ENCODE measurements around the gene XAF1.
"Not testable (repeated sequence)": the region's sequence is repeated elsewhere in the genome, so short reads cannot be mapped to it uniquely, and the experiment has no call there.

XAF1 gene

GRCh38 chr17:6772016-6772415, 16.2 kb downstream of the XAF1 start:
- Histone ChIP-seq H3K9me3 (no peaks in the 10 kb centered on the region), H3K4me3 (no peak overlapping the region), H3K4me1 (no peaks in the 10 kb centered on the region)

GRCh38 chr17:6774906-6775305, 19.1 kb downstream of the XAF1 start:
- H3K36me3 ChIP-seq (replicated peaks); H3K27me3 ChIP-seq (ENCODE audit: low read depth); H3K4me1 ChIP-seq; in situ Hi-C loops (cut with MboI; ENCODE audit: low sequenced_read_pairs); H3K9me3 ChIP-seq; DNase-seq (ENCODE audit: low spot score in 2 of 2); H3K4me3 ChIP-seq: not testable (repeated sequence)

More at GRCh38 chr17:6772016-6772415, 16.2 kb downstream of the XAF1 start:
- in situ Hi-C loops (cut with MboI; ENCODE audit: low sequenced_read_pairs): no loop called here
- Histone ChIP-seq H3K36me3 (replicated peaks) (no peaks in the 10 kb centered on the region), H3K27me3 (ENCODE audit: low read depth) (no peaks in the 10 kb centered on the region)
- no peak for DNase-seq (ENCODE audit: low spot score in 2 of 2)

- no peaks in the 10 kb centered on the region for H3K4me1 ChIP-seq
- H3K9me3 ChIP-seq: no peaks in the 10 kb centered on the region
- DNase-seq (ENCODE audit: low spot score in 2 of 2): no peak
- in situ Hi-C loops (cut with MboI; ENCODE audit: low sequenced_read_pairs): no loop called here
- H3K27me3 ChIP-seq (ENCODE audit: low read depth): no peaks in the 10 kb centered on the region
- H3K4me3 ChIP-seq: no peak within 1 kb of the TSS
- no peaks in the 10 kb centered on the region for H3K36me3 ChIP-seq (replicated peaks)
Measured at GRCh38 chr17:6775871-6776405, 20.1 kb downstream of the XAF1 start, which contains the start of gene FBXO39. TSS of gene FBXO39 (plus strand) at chr17:6776215. CDS start at chr17:6779869, 3,654 bp downstream.

DNA sequence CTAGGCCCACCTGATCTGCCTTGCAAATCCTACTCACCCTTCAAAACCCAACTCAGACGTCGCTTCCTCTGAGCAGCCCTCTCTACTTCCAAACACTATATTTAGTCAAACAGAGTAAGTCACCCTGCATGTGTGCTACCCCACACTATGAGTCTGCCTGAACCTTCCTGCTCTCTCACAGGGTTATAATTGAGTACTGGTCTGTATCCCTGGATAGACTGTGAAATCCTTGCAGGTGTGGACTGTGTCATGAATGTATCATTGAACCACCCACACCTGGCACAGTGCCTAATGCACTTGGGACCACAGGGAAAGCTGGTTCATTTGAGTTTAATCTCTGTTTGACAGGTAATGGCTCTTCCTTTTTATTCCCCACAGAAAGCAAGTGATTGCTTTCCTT, 23.6 kb downstream of the XAF1 start:
- H3K27me3 ChIP-seq (ENCODE audit: low read depth): no peaks in the 10 kb centered on the region; the same call in 1 of the 2 replicates
- H3K9me3 ChIP-seq: no peaks in the 10 kb centered on the region
- DNase-seq (ENCODE audit: low spot score in 2 of 2): no peak
- no peaks in the 10 kb centered on the region for H3K4me1 ChIP-seq
- no peak overlapping the region for H3K4me3 ChIP-seq
- in situ Hi-C loops (cut with MboI; ENCODE audit: low sequenced_read_pairs): no loop called here
- H3K36me3 ChIP-seq (replicated peaks): no peaks in the 10 kb centered on the region

- no peak for DNase-seq (ENCODE audit: low spot score in 2 of 2)
- Histone ChIP-seq H3K36me3 (replicated peaks) (no peaks in the 10 kb centered on the region), H3K27me3 (ENCODE audit: low read depth) (no peaks in the 10 kb centered on the region; the same call in 1 of the 2 replicates), H3K9me3 (no peaks in the 10 kb centered on the region), H3K4me3 (no peak overlapping the region), H3K4me1 (no peaks in the 10 kb centered on the region)
- in situ Hi-C loops (cut with MboI; ENCODE audit: low sequenced_read_pairs): no loop called here
Measured at GRCh38 chr17:6780001-6780400, 24.2 kb downstream of the XAF1 start.

- in situ Hi-C loops (cut with MboI; ENCODE audit: low sequenced_read_pairs): no loop called here
Measured at GRCh38 chr17:6780886-6781285, 25.0 kb downstream of the XAF1 start.

DNA sequence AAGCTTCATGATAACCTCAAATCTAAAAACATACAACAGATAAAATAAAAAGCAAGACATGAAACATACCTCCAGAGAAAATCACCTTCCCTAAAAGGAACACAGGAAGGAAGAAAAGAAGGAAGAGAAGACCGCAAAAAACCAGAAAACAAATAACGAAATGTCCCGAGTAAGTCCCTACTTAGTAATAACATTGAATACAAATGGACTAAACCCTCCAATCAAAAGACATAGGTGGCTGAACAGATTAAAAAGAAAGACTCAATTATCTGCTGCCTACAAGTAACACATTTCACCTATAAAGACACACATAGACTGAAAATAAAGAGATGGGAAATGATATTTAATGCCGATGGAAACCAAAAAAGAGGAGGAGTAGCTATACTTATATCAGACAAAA, 26.4 kb downstream of the XAF1 start:
- no peak for DNase-seq (ENCODE audit: low spot score in 2 of 2)
- in situ Hi-C loops (cut with MboI; ENCODE audit: low sequenced_read_pairs): no loop called here
- H3K4me3 ChIP-seq: no peak overlapping the region

More at GRCh38 chr17:6780886-6781285, 25.0 kb downstream of the XAF1 start:
- no peaks in the 10 kb centered on the region for H3K4me1 ChIP-seq
- no peak overlapping the region for H3K4me3 ChIP-seq
- H3K27me3 ChIP-seq (ENCODE audit: low read depth): no peaks in the 10 kb centered on the region; the same call in 1 of the 2 replicates
- no peaks in the 10 kb centered on the region for H3K36me3 ChIP-seq (replicated peaks)
- no peaks in the 10 kb centered on the region for H3K9me3 ChIP-seq
- DNase-seq (ENCODE audit: low spot score in 2 of 2): no peak

GRCh38 chr17:6786618-6787017, 30.8 kb downstream of the XAF1 start:
- Histone ChIP-seq H3K9me3 (no peaks in the 10 kb centered on the region), H3K27me3 (ENCODE audit: low read depth) (peaks cover 4% of the 10 kb centered on the region; the same call in 1 of the 2 replicates), H3K36me3 (replicated peaks) (no peaks in the 10 kb centered on the region), H3K4me3 (no peak overlapping the region), H3K4me1 (no peaks in the 10 kb centered on the region)
- in situ Hi-C loops (cut with MboI; ENCODE audit: low sequenced_read_pairs): no loop called here
- no peak for DNase-seq (ENCODE audit: low spot score in 2 of 2)

More for the DNA sequence above, 26.4 kb downstream of the XAF1 start:
- Histone ChIP-seq H3K4me1 (no peaks in the 10 kb centered on the region), H3K27me3 (ENCODE audit: low read depth) (no peaks in the 10 kb centered on the region; the same call in 1 of the 2 replicates), H3K36me3 (replicated peaks) (no peaks in the 10 kb centered on the region), H3K9me3 (no peaks in the 10 kb centered on the region)

- no peaks in the 10 kb centered on the region for H3K4me1 ChIP-seq
- no peak for DNase-seq (ENCODE audit: low spot score in 2 of 2)
- H3K36me3 ChIP-seq (replicated peaks): no peaks in the 10 kb centered on the region
- peaks cover 4% of the 10 kb centered on the region; the same call in 1 of the 2 replicates for H3K27me3 ChIP-seq (ENCODE audit: low read depth)
- H3K4me3 ChIP-seq: no peak overlapping the region
- in situ Hi-C loops (cut with MboI; ENCODE audit: low sequenced_read_pairs): no loop called here
- H3K9me3 ChIP-seq: no peaks in the 10 kb centered on the region
Measured at GRCh38 chr17:6787081-6787693, 31.3 kb downstream of the XAF1 start.

GRCh38 chr17:6789146-6789545, 33.3 kb downstream of the XAF1 start:
- no peak for DNase-seq (ENCODE audit: low spot score in 2 of 2)
- peaks cover 4% of the 10 kb centered on the region; the same call in 1 of the 2 replicates for H3K27me3 ChIP-seq (ENCODE audit: low read depth)
- no peaks in the 10 kb centered on the region for H3K36me3 ChIP-seq (replicated peaks)
- no peaks in the 10 kb centered on the region for H3K4me1 ChIP-seq
- in situ Hi-C loops (cut with MboI; ENCODE audit: low sequenced_read_pairs): no loop called here
- H3K4me3 ChIP-seq: no peak overlapping the region
- H3K9me3 ChIP-seq: no peaks in the 10 kb centered on the region

DNA sequence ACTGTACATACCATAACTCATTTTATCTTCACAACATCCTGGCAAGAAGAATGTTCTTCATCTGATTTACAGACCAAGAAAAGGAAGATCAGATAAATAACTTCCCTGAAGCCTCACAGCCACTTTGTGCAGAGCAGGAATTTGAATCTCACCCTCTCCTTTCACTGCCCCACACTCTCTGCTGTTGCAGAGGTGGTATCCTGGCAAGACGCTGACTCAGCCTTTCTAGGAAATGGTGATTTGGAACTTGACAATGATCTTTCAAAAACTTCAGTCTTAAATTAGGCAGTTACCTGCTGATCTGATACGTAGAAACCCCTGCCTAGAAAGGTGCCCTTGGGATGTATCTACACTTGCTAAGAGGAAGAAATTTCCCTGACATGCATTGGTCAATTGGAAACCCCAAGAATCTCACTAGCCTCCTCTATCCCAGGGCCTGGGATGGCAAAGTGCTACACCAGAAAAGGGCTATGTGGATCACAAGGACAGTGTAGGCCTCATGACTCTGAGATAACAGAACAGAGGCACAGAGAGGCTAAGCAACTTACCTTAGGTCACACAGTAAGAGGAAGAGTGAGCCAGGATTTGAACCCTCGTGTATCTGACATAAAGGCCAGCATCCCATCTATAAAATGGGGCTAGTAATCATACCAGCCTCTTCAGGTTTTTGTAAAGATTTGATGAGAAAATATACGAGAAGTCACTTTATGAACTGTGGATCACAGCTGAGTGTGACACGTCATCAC, 38.1 kb downstream of the XAF1 start:
- DNase-seq (ENCODE audit: low spot score in 2 of 2): no peak
- no peaks in the 10 kb centered on the region for H3K36me3 ChIP-seq (replicated peaks)

DNA sequence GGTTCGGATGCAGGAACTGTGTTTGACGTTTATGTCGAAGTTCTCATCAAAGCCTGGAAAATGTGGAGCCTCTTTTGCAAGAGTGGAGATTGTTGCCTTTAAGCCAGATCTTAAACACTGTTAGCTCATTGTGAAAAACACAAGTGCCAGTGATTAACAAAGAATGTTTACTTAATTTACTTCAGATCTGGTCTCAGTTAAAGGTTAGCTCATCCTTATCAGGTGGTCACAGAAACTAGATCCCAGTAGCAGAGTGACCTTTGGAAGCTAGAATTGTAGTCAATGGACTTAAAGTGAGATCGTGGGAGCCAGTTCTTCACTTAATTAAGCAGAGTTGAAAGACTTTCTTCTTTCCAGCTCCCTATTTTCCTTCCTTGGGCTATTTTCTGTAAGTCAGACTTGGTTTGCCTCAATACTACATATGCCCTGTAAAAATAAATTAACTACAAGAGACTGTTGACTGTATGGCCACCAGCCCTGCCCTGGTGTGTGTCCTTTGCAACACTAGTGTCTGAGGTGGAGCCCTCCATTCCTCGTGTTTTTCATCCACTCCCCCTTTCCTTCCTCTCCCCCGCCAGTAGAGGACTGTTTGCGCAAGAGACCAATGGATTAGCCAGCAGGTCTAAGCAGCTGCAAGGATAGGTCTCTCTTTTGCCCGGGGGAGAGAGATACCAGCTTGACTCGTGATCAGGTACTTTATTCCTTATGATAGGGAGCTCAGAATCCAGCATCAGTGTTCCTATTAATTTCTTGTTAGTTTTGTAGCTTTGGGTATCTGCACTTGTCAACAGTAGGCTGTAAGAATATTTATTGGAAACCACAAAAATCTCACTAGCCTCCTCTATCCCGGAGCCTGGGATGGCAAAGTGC, 40.4 kb downstream of the XAF1 start:
- H3K4me1 ChIP-seq: no peaks in the 10 kb centered on the region
- H3K36me3 ChIP-seq (replicated peaks): no peaks in the 10 kb centered on the region
- no peaks in the 10 kb centered on the region for H3K27me3 ChIP-seq (ENCODE audit: low read depth)
- H3K4me3 ChIP-seq: no peak overlapping the region
- H3K9me3 ChIP-seq: no peaks in the 10 kb centered on the region
- DNase-seq (ENCODE audit: low spot score in 2 of 2): no peak
- in situ Hi-C loops (cut with MboI; ENCODE audit: low sequenced_read_pairs): no loop called here

More for the DNA sequence above, 38.1 kb downstream of the XAF1 start:
- no peak overlapping the region for H3K4me3 ChIP-seq
- in situ Hi-C loops (cut with MboI; ENCODE audit: low sequenced_read_pairs): no loop called here
- H3K4me1 ChIP-seq: no peaks in the 10 kb centered on the region
- H3K27me3 ChIP-seq (ENCODE audit: low read depth): no peaks in the 10 kb centered on the region; the same call in 1 of the 2 replicates
- H3K9me3 ChIP-seq: no peaks in the 10 kb centered on the region

DNA sequence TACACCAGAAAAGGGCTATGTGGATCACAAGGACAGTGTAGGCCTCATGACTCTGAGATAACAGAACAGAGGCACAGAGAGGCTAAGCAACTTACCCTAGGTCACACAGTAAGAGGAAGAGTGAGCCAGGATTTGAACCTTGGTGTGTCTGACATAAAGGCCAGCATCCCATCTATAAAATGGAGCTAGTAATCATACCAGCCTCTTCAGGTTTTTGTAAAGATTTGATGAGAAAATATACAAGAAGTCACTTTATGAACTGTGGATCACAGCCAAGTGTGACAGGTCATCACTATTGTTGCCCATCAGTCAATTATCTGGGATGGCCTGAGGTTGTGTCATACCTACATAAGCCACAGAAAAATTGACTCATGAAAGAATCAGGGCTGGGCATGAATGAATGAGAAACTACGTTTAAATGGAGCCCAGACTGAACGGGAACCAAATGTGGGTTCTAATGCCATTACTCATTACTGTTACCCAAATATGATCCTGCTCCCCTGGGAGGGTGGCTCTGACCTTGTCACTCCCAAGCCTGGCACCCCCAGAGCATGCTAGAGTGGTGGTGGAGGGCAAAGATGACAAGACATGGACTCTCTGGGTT, 41.1 kb downstream of the XAF1 start:
- H3K4me1 ChIP-seq: no peaks in the 10 kb centered on the region
- no peak overlapping the region for H3K4me3 ChIP-seq
- H3K9me3 ChIP-seq: no peaks in the 10 kb centered on the region
- H3K27me3 ChIP-seq (ENCODE audit: low read depth): no peaks in the 10 kb centered on the region
- in situ Hi-C loops (cut with MboI; ENCODE audit: low sequenced_read_pairs): no loop called here
- no peaks in the 10 kb centered on the region for H3K36me3 ChIP-seq (replicated peaks)
- DNase-seq (ENCODE audit: low spot score in 2 of 2): no peak
